Right lobe of liver (tissue), 6 donors: Measurements from ENCODE around the gene CTRB2. TPM values are rescaled to one million over a fixed set of nuclear protein-coding genes. Genes with fewer than 3 reads are reported as not detected.
A peak's percentile ranks its signal among the peaks of the same experiment; 100 is the strongest.
"Not testable (repeated sequence)": the region's sequence is repeated elsewhere in the genome, so short reads cannot be mapped to it uniquely, and the experiment has no call there.

ENCODE experiments used
- ATAC-seq, 4 donors: fragments of 200-7000 bp; cut with Tn5 transposase; one replicate each; pipeline ENCODE4 v1.9.1; 2020; ENCODE audit warnings: mild to moderate bottlenecking in 4 of 4, moderate library complexity in 4 of 4
- DNase-seq, 3 donors: peaks; one replicate each; pipeline ENCODE4 v3.0.0-alpha.2; 2020
- H3K27ac ChIP-seq, 3 donors: fragments of 200-600 bp; one replicate each; pipeline ENCODE4 v1.8.0; 2022
- H3K27me3 ChIP-seq, 2 donors: fragments of 200-600 bp; one replicate each; pipeline ENCODE4 v1.8.0; 2022
- H3K36me3 ChIP-seq, 4 donors: fragments of 200-600 bp; sonication (generic) in 1 of 4; one replicate each; pipeline versions ENCODE4 v1.5.1 to v1.8.0; 2017 to 2022; ENCODE audit warnings: control low read depth in 1 of 4
- H3K4me1 ChIP-seq, 4 donors: fragments of 200-600 bp; sonication (generic) in 1 of 4; one replicate each; pipeline versions ENCODE4 v1.5.1 to v1.8.0; 2017 to 2022; ENCODE audit warnings: control low read depth in 1 of 4
- H3K4me3 ChIP-seq, 3 donors: fragments of 200-600 bp; one replicate each; pipeline ENCODE4 v1.8.0; 2022
- H3K9me3 ChIP-seq, 4 donors: fragments of 200-600 bp; sonication (generic) in 1 of 4; one replicate each; pipeline versions ENCODE4 v1.5.1 to v1.8.0; 2017 to 2022; ENCODE audit warnings: control low read depth in 1 of 4
- POLR2A ChIP-seq: fragments of 450-650 bp; IDR thresholded peaks from one replicate; pipeline ENCODE4 v1.6.1; 2017; ENCODE audit warnings: antibody characterized with exemption, mild to moderate bottlenecking
- WGBS: methylation state at CpG from one replicate; pipeline ENCODE4 v1.1.6; 2018; ENCODE audit warnings: low coverage, low lambda C conversion rate; ENCODE audit not compliant: insufficient coverage; ENCODE audit errors: missing lambda C conversion rate; 5-methylcytosine and 5-hydroxymethylcytosine counted together
- intact Hi-C, 2 donors: fragments of 100-400 bp; cut with DNase I; formaldehyde crosslinking; loops; one replicate each; pipeline versions ENCODE4 v1.11.2 to v1.14.1; 2022
- total RNA-seq, 6 experiments: library from RNA; depleted of rRNA in 2 of 6; stranded (reverse); fragments of >200 nt in 2 of 6; fragmentation: NEBNext Ultra II Directional in 3 of 6; extraction: Animal tissue kit (Norgen Biotek cat#: 25700) in 3 of 6; gene quantifications; one replicate each; pipeline versions ENCODE4 v1.1.0 to v1.2.4, GENCODE V29; 2016 to 2023
- TF ChIP-seq, protein P1 (sequence below), 4 donors: fragments of 200-600 bp in 3 of 4; fragments of 450-650 bp in 1 of 4; IDR thresholded peaks; one replicate each; pipeline versions ENCODE4 v1.5.1 to v1.8.0; 2016 to 2022; ENCODE audit warnings: antibody characterized with exemption in 4 of 4, mild to moderate bottlenecking in 2 of 4
- donor health status: DM: no; HTN: yes; CAD: no.
- donor health status: DM: no; HTN: no; CAD: no.
- donor health status: DM: no; HTN: no; CAD: no.
- donor health status: DM: no; HTN: yes; CAD: no.
- donor health status: DM: no; HTN: yes; CAD: no.

Gene CTRB2
- total RNA-seq, 6 experiments from 2014 or later: not detected

- DNase-seq (no peak), ATAC-seq (no peak)
- no peak for TF ChIP-seq POLR2A
- TF ChIP-seq, protein P1, sequence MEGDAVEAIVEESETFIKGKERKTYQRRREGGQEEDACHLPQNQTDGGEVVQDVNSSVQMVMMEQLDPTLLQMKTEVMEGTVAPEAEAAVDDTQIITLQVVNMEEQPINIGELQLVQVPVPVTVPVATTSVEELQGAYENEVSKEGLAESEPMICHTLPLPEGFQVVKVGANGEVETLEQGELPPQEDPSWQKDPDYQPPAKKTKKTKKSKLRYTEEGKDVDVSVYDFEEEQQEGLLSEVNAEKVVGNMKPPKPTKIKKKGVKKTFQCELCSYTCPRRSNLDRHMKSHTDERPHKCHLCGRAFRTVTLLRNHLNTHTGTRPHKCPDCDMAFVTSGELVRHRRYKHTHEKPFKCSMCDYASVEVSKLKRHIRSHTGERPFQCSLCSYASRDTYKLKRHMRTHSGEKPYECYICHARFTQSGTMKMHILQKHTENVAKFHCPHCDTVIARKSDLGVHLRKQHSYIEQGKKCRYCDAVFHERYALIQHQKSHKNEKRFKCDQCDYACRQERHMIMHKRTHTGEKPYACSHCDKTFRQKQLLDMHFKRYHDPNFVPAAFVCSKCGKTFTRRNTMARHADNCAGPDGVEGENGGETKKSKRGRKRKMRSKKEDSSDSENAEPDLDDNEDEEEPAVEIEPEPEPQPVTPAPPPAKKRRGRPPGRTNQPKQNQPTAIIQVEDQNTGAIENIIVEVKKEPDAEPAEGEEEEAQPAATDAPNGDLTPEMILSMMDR (IDR thresholded peaks at IDR 0.05): no peak
- H3K4me1 ChIP-seq: peaks cover 0 to 53% (median 19%) of the 10 kb centered on the region in 4 donors
- intact Hi-C loops: no loop called here
- H3K27me3 ChIP-seq: no peaks in the 10 kb centered on the region
- 92% methylated on average over 2 of the region's 12 CpGs for WGBS
- H3K9me3 ChIP-seq: no peaks in the 10 kb centered on the region
- H3K27ac ChIP-seq: peak overlapping the region in 2 of 3 donors; percentile 75 to 85
- H3K36me3 ChIP-seq: peaks cover 0 to 9% (median 4%) of the 10 kb centered on the region in 4 donors
- no peak overlapping the region for H3K4me3 ChIP-seq
Measured at GRCh38 chr16:75246504-75247205, 39.7 kb upstream of the CTRB2 start.

DNA sequence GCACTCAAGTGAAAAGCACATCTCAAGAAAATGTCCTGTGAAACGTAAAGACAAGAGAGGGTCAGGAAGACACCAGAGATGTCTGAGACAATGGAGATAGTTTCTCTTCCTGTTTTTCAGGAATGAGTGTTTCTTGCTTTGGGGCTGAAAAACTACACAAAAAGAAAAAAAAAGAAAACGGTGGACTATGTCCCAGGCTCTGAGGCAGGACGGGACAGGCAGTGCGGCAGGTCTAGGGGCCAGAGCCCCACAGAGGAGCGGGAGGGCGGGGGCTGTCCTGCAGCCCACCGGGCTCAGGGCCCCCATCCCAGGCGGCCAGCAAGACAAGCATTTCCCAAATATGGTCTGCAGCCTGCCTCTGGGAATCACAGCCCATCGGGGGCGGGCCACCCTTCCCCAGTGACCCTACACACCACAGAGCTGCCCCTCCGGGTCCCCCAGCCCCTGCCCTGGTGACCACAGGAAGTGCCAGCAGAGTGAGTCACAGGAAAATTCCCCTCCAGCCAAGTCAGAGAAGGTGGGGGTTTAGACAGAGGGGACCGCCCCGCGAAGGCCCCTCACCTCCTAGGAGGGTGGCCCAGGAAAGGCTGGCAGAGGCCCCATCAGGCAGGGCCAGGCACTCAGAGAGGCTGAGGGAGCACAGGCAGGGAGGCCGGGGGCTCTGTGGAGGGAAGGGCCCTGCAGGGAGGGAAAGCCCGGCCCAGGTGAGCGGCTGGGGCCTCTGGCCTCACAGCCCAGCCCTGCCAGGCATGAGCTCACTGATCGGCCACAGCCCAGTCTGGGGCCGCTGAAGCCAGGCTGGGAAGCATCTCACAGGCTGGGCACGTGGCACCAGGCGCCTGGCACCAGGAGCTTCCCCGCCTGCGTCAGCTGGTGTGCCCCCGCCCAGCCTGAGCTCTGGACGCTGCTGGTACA lies 38.1 kb upstream of the CTRB2 start:
- 21% methylated on average over 13 of the region's 25 CpGs for WGBS
- H3K4me1 ChIP-seq: peaks cover 0 to 46% (median 19%) of the 10 kb centered on the region in 4 donors
- H3K9me3 ChIP-seq: no peaks in the 10 kb centered on the region
- intact Hi-C loops: no loop called here
- no peaks in the 10 kb centered on the region for H3K27me3 ChIP-seq
- H3K36me3 ChIP-seq: peaks cover 0 to 13% (median 5%) of the 10 kb centered on the region in 4 donors
- peak overlapping the region; percentile 75 to 85 (median 83) for H3K27ac ChIP-seq
- no peak overlapping the region for H3K4me3 ChIP-seq
- TF ChIP-seq, protein P1 (IDR thresholded peaks at IDR 0.05): no peak
- peak; percentile 63 for TF ChIP-seq POLR2A
- peak; percentile 73 to 81 (median 78) for ATAC-seq
- DNase-seq: peak; percentile 88 to 90 (median 90)

DNA sequence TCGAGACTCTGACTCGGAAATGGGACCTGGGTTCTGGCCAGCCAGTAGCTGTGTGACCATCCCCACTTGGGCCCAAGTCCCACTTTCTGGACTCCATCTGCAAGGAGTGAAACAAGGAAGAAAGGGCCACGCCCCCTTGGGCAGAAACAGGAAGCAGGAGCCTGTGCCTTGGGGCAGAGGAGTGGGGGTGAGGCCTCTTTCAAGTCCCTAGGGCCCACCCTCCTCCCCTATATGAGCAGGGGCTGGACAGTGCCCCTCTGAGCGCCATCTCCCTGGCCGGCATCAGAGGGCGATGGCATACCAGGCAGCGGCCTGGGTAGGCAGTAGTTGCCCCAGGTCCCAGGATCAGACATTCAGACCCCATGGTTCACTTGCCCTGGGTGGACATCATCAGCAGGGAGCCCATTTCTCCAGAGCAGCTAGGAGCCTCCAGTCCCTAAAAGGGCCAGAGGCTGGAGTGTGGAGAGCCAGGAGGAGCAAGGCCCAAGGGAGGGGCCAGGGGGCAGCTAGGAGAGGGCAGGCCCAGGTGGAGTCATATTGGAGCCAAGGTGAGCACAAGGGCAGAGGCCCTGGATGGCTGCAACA lies 37.4 kb upstream of the CTRB2 start:
- peak in 1 of 3 donors; percentile 44 for DNase-seq
- WGBS: no CpG with 5 or more reads among the region's 7 CpGs

DNA sequence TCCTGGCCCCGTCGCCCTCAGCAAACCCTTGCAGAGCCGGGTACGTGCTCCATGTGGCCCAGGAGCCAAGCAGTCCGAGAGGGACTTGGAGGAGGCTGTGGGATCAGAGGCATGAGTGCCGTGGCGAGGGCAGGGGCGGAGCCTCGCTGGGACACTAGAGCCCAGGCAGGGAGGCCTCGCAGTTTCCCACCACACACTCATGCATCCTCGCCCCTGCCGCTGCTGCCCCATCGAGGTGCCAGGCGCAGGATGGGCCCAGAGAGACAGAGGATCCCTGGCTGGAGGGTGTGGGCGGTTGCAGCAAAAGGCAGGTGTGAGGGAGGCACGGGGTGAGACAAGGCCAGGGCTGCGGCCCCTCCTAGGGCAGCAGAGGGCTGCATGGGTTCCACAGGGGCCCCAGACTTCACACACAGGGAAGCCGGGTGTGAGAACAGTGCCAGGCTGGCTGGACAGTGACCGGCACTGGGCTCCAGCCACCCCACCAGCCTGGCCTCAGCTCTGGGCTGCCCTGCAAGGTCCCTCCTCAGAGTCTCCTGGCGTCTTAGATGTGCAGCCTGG lies 36.8 kb upstream of the CTRB2 start:
- ATAC-seq (no peak), DNase-seq (no peak)
- peaks cover 0 to 13% (median 5%) of the 10 kb centered on the region in 4 donors for H3K36me3 ChIP-seq
- H3K9me3 ChIP-seq: no peaks in the 10 kb centered on the region
- H3K27ac ChIP-seq: peak overlapping the region in 1 of 3 donors; percentile 85
- no peaks in the 10 kb centered on the region for H3K27me3 ChIP-seq
- intact Hi-C loops: no loop called here
- no peak overlapping the region for H3K4me3 ChIP-seq
- peaks cover 0 to 35% (median 13%) of the 10 kb centered on the region in 4 donors for H3K4me1 ChIP-seq
- TF ChIP-seq, protein P1 (IDR thresholded peaks at IDR 0.05): no peak
- TF ChIP-seq POLR2A: no peak
- 80% methylated on average over 1 of the region's 20 CpGs for WGBS

More for the DNA sequence above, 37.4 kb upstream of the CTRB2 start:
- H3K27ac ChIP-seq: peak overlapping the region; percentile 75 to 85 (median 83)
- TF ChIP-seq POLR2A: no peak
- TF ChIP-seq, protein P1 (IDR thresholded peaks at IDR 0.05): no peak
- ATAC-seq: no peak
- peaks cover 0 to 13% (median 5%) of the 10 kb centered on the region in 4 donors for H3K36me3 ChIP-seq
- no peaks in the 10 kb centered on the region for H3K27me3 ChIP-seq
- no peaks in the 10 kb centered on the region for H3K9me3 ChIP-seq
- peaks cover 0 to 38% (median 15%) of the 10 kb centered on the region in 4 donors for H3K4me1 ChIP-seq
- intact Hi-C loops: no loop called here
- H3K4me3 ChIP-seq: no peak overlapping the region

DNA sequence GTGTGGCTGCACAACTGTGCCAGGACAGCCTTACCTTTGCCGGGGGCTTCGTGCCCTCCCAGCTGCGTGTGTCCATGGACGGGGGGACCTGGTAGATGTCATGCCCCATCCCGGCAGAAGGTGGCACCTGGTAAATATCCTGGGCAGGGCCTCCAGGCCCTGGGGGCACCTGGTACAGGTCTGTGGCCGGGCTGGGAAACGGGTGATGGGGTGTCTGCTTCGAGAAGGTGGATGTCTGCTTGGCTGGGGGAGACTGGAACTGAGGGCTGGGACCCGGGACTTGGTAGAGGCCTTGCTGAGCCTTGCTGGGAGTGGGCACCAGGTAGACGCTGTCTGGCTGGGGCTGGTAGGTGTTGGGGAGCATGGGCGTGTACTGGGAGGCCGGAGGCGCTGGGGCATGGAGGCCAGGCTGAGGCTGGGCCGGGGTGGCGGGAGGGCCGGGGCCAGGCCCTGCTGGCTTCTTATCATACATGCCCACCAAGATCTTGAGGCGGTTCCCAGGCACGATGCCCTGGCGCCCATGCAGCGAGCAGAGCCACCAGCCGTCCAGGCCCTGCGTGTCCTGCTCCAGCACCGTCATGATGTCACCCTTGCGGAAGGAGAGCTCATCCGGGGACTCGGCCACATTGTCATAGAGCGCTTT lies 35.6 kb upstream of the CTRB2 start:
- WGBS: 89% methylated on average over 8 of the region's 27 CpGs

More for the DNA sequence above, 35.6 kb upstream of the CTRB2 start:
- H3K4me3 ChIP-seq, H3K27me3 ChIP-seq, DNase-seq, ATAC-seq, H3K9me3 ChIP-seq, intact Hi-C loops, H3K27ac ChIP-seq: not testable (repeated sequence)
- peaks cover 0 to 23% (median 7%) of the 10 kb centered on the region in 4 donors for H3K4me1 ChIP-seq
- H3K36me3 ChIP-seq: peaks cover 0 to 13% (median 5%) of the 10 kb centered on the region in 4 donors
